ENCODE data around the gene DUOXA2. TPM values are rescaled to one million over a fixed set of nuclear protein-coding genes. Genes with fewer than 3 reads are reported as not detected.
A peak's percentile ranks its signal among the peaks of the same experiment; 100 is the strongest.
"Not testable (repeated sequence)": the region's sequence is repeated elsewhere in the genome, so short reads cannot be mapped to it uniquely, and the experiment has no call there.

The DUOXA2 gene
- total RNA-seq (not detected), polyA plus RNA-seq (not detected)

- peak within 1 kb of the TSS in 3 of 4 donors; percentile 3 to 57 (median 22) for H3K4me3 Mint-ChIP-seq
- no peak within 1 kb of the TSS for H3K4me3 ChIP-seq (ENCODE audit: low read depth, low read length)
- peaks cover 25% of the 10 kb centered on the region for H3K27me3 ChIP-seq (ENCODE audit: control insufficient read depth, insufficient read depth, low read length)
- ATAC-seq (ENCODE audit: low read depth in 2 of 2) (no peak), DNase-seq (no peak)
- H3K9me3 ChIP-seq (ENCODE audit: control insufficient read depth in 2 of 2, low read length in 2 of 2) = no peaks in the 10 kb centered on the region
- peaks cover 91% of the 10 kb centered on the region for H3K27me3 Mint-ChIP-seq
- no peak within 1 kb of the TSS for H3K27ac Mint-ChIP-seq
- peaks cover 4 to 54% (median 20%) of the 10 kb centered on the region in 4 donors for H3K4me1 Mint-ChIP-seq
- H3K36me3 Mint-ChIP-seq = no peaks in the 10 kb centered on the region
- H3K36me3 ChIP-seq (ENCODE audit: control insufficient read depth, insufficient read depth, low read length) = no peaks in the 10 kb centered on the region
- H3K27ac ChIP-seq (ENCODE audit: insufficient read depth, low read length, poor library complexity, severe bottlenecking) = no peak within 1 kb of the TSS
- peaks cover 43% of the 10 kb centered on the region for H3K4me1 ChIP-seq (ENCODE audit: control insufficient read depth, insufficient read depth, low read length, poor library complexity, severe bottlenecking)
- peaks cover 0 to 7% (median 0%) of the 10 kb centered on the region in 7 donors for H3K9me3 Mint-ChIP-seq
Observed at GRCh38 chr15:45114076-45114750, at the start of gene DUOXA2, which contains the start of gene DUOX2. TSS of gene DUOXA2 (plus strand) at chr15:45114326. CDS start at chr15:45114606, 280 bp downstream. TSS of gene DUOX2 (minus strand) at chr15:45114172. CDS start at chr15:45113411, 761 bp downstream.

- DNase-seq = no peak
- H3K27ac Mint-ChIP-seq = no peak overlapping the region
- Histone ChIP-seq H3K36me3 (ENCODE audit: control insufficient read depth, insufficient read depth, low read length) (no peaks in the 10 kb centered on the region), H3K9me3 (ENCODE audit: control insufficient read depth in 2 of 2, low read length in 2 of 2) (no peaks in the 10 kb centered on the region), H3K27ac (ENCODE audit: insufficient read depth, low read length, poor library complexity, severe bottlenecking) (no peak overlapping the region), H3K27me3 (ENCODE audit: control insufficient read depth, insufficient read depth, low read length) (no peaks in the 10 kb centered on the region), H3K4me3 (ENCODE audit: low read depth, low read length) (no peak overlapping the region), H3K4me1 (ENCODE audit: control insufficient read depth, insufficient read depth, low read length, poor library complexity, severe bottlenecking) (no peaks in the 10 kb centered on the region)
- no peak overlapping the region for H3K4me3 Mint-ChIP-seq
- H3K27me3 Mint-ChIP-seq = no peaks in the 10 kb centered on the region
- H3K36me3 Mint-ChIP-seq = peaks cover 14% of the 10 kb centered on the region
- no peak for ATAC-seq (ENCODE audit: low read depth in 2 of 2)
- peaks cover 0 to 1% (median 0%) of the 10 kb centered on the region in 7 donors for H3K9me3 Mint-ChIP-seq
- peaks cover 0 to 9% (median 4%) of the 10 kb centered on the region in 4 donors for H3K4me1 Mint-ChIP-seq
Observed at GRCh38 chr15:45064386-45064785, 49.7 kb upstream of the DUOXA2 start.

- DNase-seq; H3K27me3 Mint-ChIP-seq; H3K9me3 ChIP-seq (ENCODE audit: control insufficient read depth in 2 of 2, low read length in 2 of 2); H3K36me3 ChIP-seq (ENCODE audit: control insufficient read depth, insufficient read depth, low read length); H3K4me3 Mint-ChIP-seq; H3K4me1 ChIP-seq (ENCODE audit: control insufficient read depth, insufficient read depth, low read length, poor library complexity, severe bottlenecking); H3K4me1 Mint-ChIP-seq; ATAC-seq (ENCODE audit: low read depth in 2 of 2); H3K27ac ChIP-seq (ENCODE audit: insufficient read depth, low read length, poor library complexity, severe bottlenecking); H3K4me3 ChIP-seq (ENCODE audit: low read depth, low read length); H3K9me3 Mint-ChIP-seq; H3K27me3 ChIP-seq (ENCODE audit: control insufficient read depth, insufficient read depth, low read length): not testable (repeated sequence)
- Mint-ChIP-seq H3K36me3 (peaks cover 11% of the 10 kb centered on the region), H3K27ac (peak overlapping the region in 1 of 3 donors; percentile 62)
Observed at GRCh38 chr15:45069942-45070360, 44.2 kb upstream of the DUOXA2 start.

- not testable (repeated sequence) for H3K36me3 ChIP-seq (ENCODE audit: control insufficient read depth, insufficient read depth, low read length); H3K27me3 ChIP-seq (ENCODE audit: control insufficient read depth, insufficient read depth, low read length); H3K4me1 ChIP-seq (ENCODE audit: control insufficient read depth, insufficient read depth, low read length, poor library complexity, severe bottlenecking); H3K9me3 ChIP-seq (ENCODE audit: control insufficient read depth in 2 of 2, low read length in 2 of 2); H3K4me1 Mint-ChIP-seq; H3K36me3 Mint-ChIP-seq; DNase-seq; H3K9me3 Mint-ChIP-seq; H3K27ac Mint-ChIP-seq; H3K4me3 Mint-ChIP-seq; H3K27ac ChIP-seq (ENCODE audit: insufficient read depth, low read length, poor library complexity, severe bottlenecking); H3K4me3 ChIP-seq (ENCODE audit: low read depth, low read length); ATAC-seq (ENCODE audit: low read depth in 2 of 2); H3K27me3 Mint-ChIP-seq
Observed at GRCh38 chr15:45073602-45074001, 40.5 kb upstream of the DUOXA2 start.

- H3K27me3 ChIP-seq (ENCODE audit: control insufficient read depth, insufficient read depth, low read length); H3K36me3 Mint-ChIP-seq; H3K4me1 ChIP-seq (ENCODE audit: control insufficient read depth, insufficient read depth, low read length, poor library complexity, severe bottlenecking); H3K36me3 ChIP-seq (ENCODE audit: control insufficient read depth, insufficient read depth, low read length); ATAC-seq (ENCODE audit: low read depth in 2 of 2); H3K9me3 Mint-ChIP-seq; H3K27ac Mint-ChIP-seq; H3K27ac ChIP-seq (ENCODE audit: insufficient read depth, low read length, poor library complexity, severe bottlenecking); H3K4me3 Mint-ChIP-seq; H3K9me3 ChIP-seq (ENCODE audit: control insufficient read depth in 2 of 2, low read length in 2 of 2); DNase-seq; H3K4me1 Mint-ChIP-seq; H3K27me3 Mint-ChIP-seq; H3K4me3 ChIP-seq (ENCODE audit: low read depth, low read length): not testable (repeated sequence)
Observed at GRCh38 chr15:45075440-45076320, 38.4 kb upstream of the DUOXA2 start.

GRCh38 chr15:45077391-45077790 lies 36.7 kb upstream of the DUOXA2 start:
- H3K9me3 Mint-ChIP-seq; H3K36me3 ChIP-seq (ENCODE audit: control insufficient read depth, insufficient read depth, low read length); H3K27ac ChIP-seq (ENCODE audit: insufficient read depth, low read length, poor library complexity, severe bottlenecking); DNase-seq; H3K4me3 ChIP-seq (ENCODE audit: low read depth, low read length); H3K36me3 Mint-ChIP-seq; H3K27ac Mint-ChIP-seq; H3K9me3 ChIP-seq (ENCODE audit: control insufficient read depth in 2 of 2, low read length in 2 of 2); H3K27me3 ChIP-seq (ENCODE audit: control insufficient read depth, insufficient read depth, low read length); H3K4me1 Mint-ChIP-seq; H3K27me3 Mint-ChIP-seq; ATAC-seq (ENCODE audit: low read depth in 2 of 2); H3K4me1 ChIP-seq (ENCODE audit: control insufficient read depth, insufficient read depth, low read length, poor library complexity, severe bottlenecking); H3K4me3 Mint-ChIP-seq: not testable (repeated sequence)

- H3K27ac ChIP-seq (ENCODE audit: insufficient read depth, low read length, poor library complexity, severe bottlenecking); ATAC-seq (ENCODE audit: low read depth in 2 of 2); DNase-seq; H3K27me3 Mint-ChIP-seq; H3K36me3 ChIP-seq (ENCODE audit: control insufficient read depth, insufficient read depth, low read length); H3K9me3 Mint-ChIP-seq; H3K4me3 Mint-ChIP-seq; H3K4me3 ChIP-seq (ENCODE audit: low read depth, low read length); H3K27ac Mint-ChIP-seq; H3K36me3 Mint-ChIP-seq; H3K27me3 ChIP-seq (ENCODE audit: control insufficient read depth, insufficient read depth, low read length); H3K4me1 Mint-ChIP-seq; H3K4me1 ChIP-seq (ENCODE audit: control insufficient read depth, insufficient read depth, low read length, poor library complexity, severe bottlenecking); H3K9me3 ChIP-seq (ENCODE audit: control insufficient read depth in 2 of 2, low read length in 2 of 2): not testable (repeated sequence)
Observed at GRCh38 chr15:45079201-45079600, 34.9 kb upstream of the DUOXA2 start.

All from CD4-positive, CD25-positive, alpha-beta regulatory T cell (primary cell).